SU-DHL-6 (cell line): ENCODE data around the gene ODF2.

Experiments
- CTCF ChIP-seq: fragments of 200-600 bp; sonication (generic); IDR thresholded peaks from one replicate; pipeline ENCODE4 v1.5.1; 2017; ENCODE audit warnings: antibody characterized with exemption, mild to moderate bottlenecking, low read length, moderate library complexity; ENCODE audit not compliant: insufficient read depth, poor library complexity, severe bottlenecking
- EZH2phosphoT487 ChIP-seq: fragments of 200-600 bp; sonication (generic), shearing (Covaris generic); conservative IDR thresholded peaks from 2 replicates; pipeline ENCODE4 v1.6.1; 2018; ENCODE audit warnings: mild to moderate bottlenecking, antibody characterized with exemption, low read length, moderate library complexity, mixed read lengths

DNA sequence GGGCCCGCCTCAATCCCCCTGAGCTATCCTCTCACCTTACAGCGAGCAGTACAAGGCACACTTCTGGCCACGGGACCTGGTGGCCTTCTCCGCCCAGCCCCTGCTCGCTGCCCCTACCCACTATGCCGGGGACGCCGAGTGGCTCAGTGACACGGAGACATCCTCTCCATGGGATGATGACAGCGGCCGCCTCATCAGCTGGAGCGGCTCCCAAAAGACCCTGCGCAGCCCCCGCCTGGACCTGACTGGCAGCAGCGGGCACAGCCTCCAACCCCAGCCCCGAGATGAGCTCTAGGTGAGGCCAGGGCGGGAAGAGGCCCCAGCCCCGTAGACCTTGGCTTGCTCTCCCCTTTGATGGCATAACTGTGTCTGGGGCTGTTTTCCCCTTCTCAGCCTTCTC, 20.2 kb upstream of the ODF2 start:
- TF ChIP-seq CTCF (no peak), EZH2phosphoT487 (no peak)
